OCI-LY7 (cell line): ENCODE measurements around the gene MIOS. TPM values are rescaled to one million over a fixed set of nuclear protein-coding genes. Genes with fewer than 3 reads are reported as not detected.

ENCODE experiments used
- BruUV-seq: library from RNA; stranded (reverse); fragments of 400-500 nt; replicated peaks from 2 replicates; lab custom pipeline; 2021; lab: Mats Ljungman, UMichigan
- CTCF ChIA-PET: fragments of 300-600 bp; sonication (Branson Sonifier 250); formaldehyde crosslinking; loops from one replicate; lab custom pipeline; 2022; ENCODE audit warnings: antibody characterized with exemption; ENCODE audit not compliant: unreplicated experiment; lab: Charles Lee
- POLR2A ChIA-PET: fragments of 300-600 bp; sonication (Branson Sonifier 250); formaldehyde crosslinking; loops from one replicate; lab custom pipeline; 2022; ENCODE audit warnings: antibody characterized with exemption; lab: Charles Lee
- DNase-seq: peaks from one replicate; pipeline ENCODE4 v3.0.0-alpha.2; 2015; ENCODE audit warnings: low spot score
- H2AFZ ChIP-seq: fragments of 200-600 bp; sonication (generic), shearing (Covaris generic); 2 replicates; pipeline ENCODE4 v1.6.1; 2014; ENCODE audit warnings: mild to moderate bottlenecking, antibody characterized with exemption, low read length, moderate library complexity
- H3K27ac ChIP-seq: fragments of 200-600 bp; sonication (generic); 2 replicates; pipeline ENCODE4 v1.5.1; 2014; ENCODE audit warnings: mixed run types, low read depth, mild to moderate bottlenecking, moderate library complexity, low read length, inconsistent platforms; ENCODE audit not compliant: poor library complexity, severe bottlenecking
- H3K36me3 ChIP-seq: fragments of 200-600 bp; sonication (generic); 2 replicates; pipeline ENCODE4 v1.6.1; 2014; ENCODE audit warnings: mild to moderate bottlenecking, antibody characterized with exemption, low read length, moderate library complexity, mixed read lengths; ENCODE audit not compliant: insufficient read depth
- H3K4me1 ChIP-seq: fragments of 200-600 bp; sonication (generic); 2 replicates; pipeline ENCODE4 v1.5.1; 2014; ENCODE audit warnings: mild to moderate bottlenecking, low read length; ENCODE audit not compliant: insufficient read depth, poor library complexity, severe bottlenecking
- H3K4me2 ChIP-seq: fragments of 200-600 bp; sonication (generic); 2 replicates; pipeline ENCODE4 v1.6.1; 2014; ENCODE audit warnings: mild to moderate bottlenecking, low read length
- H3K4me3 ChIP-seq: fragments of 200-600 bp; sonication (generic); 2 replicates; pipeline ENCODE4 v1.5.1; 2014; ENCODE audit warnings: mild to moderate bottlenecking, low read depth, low read length; ENCODE audit not compliant: poor library complexity, severe bottlenecking
- H3K79me2 ChIP-seq: fragments of 200-600 bp; sonication (generic); 2 replicates; pipeline ENCODE4 v1.6.1; 2016; ENCODE audit warnings: low read depth, mild to moderate bottlenecking, low read length, moderate library complexity, mixed read lengths; ENCODE audit not compliant: insufficient read depth
- H3K9me2 ChIP-seq: fragments of 200-600 bp; sonication (generic); 2 replicates; pipeline ENCODE4 v1.6.1; 2016; ENCODE audit warnings: mild to moderate bottlenecking, low read length, mixed read lengths; ENCODE audit not compliant: insufficient read depth
- H3K9me3 ChIP-seq: fragments of 200-600 bp; sonication (generic); 2 replicates; pipeline ENCODE4 v1.6.1; 2014; ENCODE audit warnings: mild to moderate bottlenecking, mixed run types, low read length, mixed read lengths
- H4K20me1 ChIP-seq: fragments of 200-600 bp; sonication (generic); 2 replicates; pipeline ENCODE4 v1.6.1; 2014; ENCODE audit warnings: mild to moderate bottlenecking, antibody characterized with exemption, low read length, moderate library complexity, mixed read lengths; ENCODE audit not compliant: insufficient read depth
- EZH2phosphoT487 ChIP-seq: fragments of 200-600 bp; sonication (generic); IDR thresholded peaks from 2 replicates; pipeline ENCODE4 v1.6.1; 2018; ENCODE audit warnings: low read depth, borderline replicate concordance, mild to moderate bottlenecking, mixed run types, antibody characterized with exemption, low read length, moderate library complexity, mixed read lengths
- intact Hi-C: fragments of 100-400 bp; cut with micrococcal nuclease; formaldehyde crosslinking; loops from one replicate; pipeline ENCODE4 v1.10.0; 2022; ENCODE audit not compliant: unreplicated experiment
- total RNA-seq, 2 experiments: library from RNA; depleted of rRNA in 1 of 2; stranded (reverse); fragments of >200 nt in 1 of 2; shearing (Covaris generic) in 1 of 2; gene quantifications; 2 replicates each; pipeline ENCODE4 v1.2.3, GENCODE V29; 2014 to 2022
- TF ChIP-seq, protein P1 (sequence below): fragments of 200-600 bp; sonication (generic); conservative IDR thresholded peaks from 2 replicates; pipeline ENCODE4 v1.5.1; 2014; ENCODE audit warnings: mild to moderate bottlenecking, antibody characterized with exemption, low read length, moderate library complexity, mixed read lengths

MIOS gene
- total RNA-seq, 2 experiments from 2014 or later = 24.9 to 25.8 TPM

DNA sequence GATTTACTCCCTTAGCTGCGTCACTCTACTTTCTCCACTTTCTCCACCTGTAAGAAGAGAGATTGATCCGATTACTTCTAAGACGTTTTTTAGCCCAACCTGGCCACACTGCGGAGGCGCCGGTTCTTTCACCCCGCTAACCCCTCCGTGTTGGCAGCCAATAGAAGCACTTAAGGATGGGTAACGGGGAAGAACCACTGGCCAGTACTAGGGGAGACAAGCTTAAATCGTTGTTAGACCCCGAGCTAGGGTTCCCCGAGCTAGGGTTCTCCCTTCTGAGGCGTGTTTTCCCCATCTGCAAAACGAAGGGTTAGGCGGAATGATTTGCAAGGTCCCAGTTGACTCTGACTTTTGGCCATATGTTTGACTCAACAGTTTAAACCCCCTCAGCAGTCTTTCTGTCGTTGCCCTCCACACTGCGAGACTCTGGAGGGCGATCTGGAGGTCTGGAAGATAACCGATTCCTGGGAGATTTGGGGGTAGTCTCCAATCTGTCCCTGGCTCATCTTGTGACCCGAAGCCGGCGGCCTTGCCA lies 74.5 kb downstream of the MIOS start:
- POLR2A ChIA-PET = interaction anchor here (0.6 to 2.9 kb wide), 14 partner anchors 10 to 575 kb away, joined by 3 to 17 read pairs (median 4); no protein-coding TSS in a partner anchor
- peak overlapping the region; percentile 93 for H2AFZ ChIP-seq
- H3K79me2 ChIP-seq = peaks cover 45% of the 10 kb centered on the region; the same call in 1 of the 2 replicates
- H3K36me3 ChIP-seq = peaks cover 19% of the 10 kb centered on the region
- TF ChIP-seq, protein P1, sequence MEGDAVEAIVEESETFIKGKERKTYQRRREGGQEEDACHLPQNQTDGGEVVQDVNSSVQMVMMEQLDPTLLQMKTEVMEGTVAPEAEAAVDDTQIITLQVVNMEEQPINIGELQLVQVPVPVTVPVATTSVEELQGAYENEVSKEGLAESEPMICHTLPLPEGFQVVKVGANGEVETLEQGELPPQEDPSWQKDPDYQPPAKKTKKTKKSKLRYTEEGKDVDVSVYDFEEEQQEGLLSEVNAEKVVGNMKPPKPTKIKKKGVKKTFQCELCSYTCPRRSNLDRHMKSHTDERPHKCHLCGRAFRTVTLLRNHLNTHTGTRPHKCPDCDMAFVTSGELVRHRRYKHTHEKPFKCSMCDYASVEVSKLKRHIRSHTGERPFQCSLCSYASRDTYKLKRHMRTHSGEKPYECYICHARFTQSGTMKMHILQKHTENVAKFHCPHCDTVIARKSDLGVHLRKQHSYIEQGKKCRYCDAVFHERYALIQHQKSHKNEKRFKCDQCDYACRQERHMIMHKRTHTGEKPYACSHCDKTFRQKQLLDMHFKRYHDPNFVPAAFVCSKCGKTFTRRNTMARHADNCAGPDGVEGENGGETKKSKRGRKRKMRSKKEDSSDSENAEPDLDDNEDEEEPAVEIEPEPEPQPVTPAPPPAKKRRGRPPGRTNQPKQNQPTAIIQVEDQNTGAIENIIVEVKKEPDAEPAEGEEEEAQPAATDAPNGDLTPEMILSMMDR = 0 out of 2 replicates have a peak, but pooled peaks have one; percentile 20
- no peak for TF ChIP-seq EZH2phosphoT487
- CTCF ChIA-PET = interaction anchor here (1.1 to 1.2 kb wide), 2 partner anchors 12 to 458 kb away, joined by 3 read pairs; no protein-coding TSS in a partner anchor
- peaks cover 3% of the 10 kb centered on the region; the same call in 1 of the 2 replicates for H4K20me1 ChIP-seq
- H3K27ac ChIP-seq = peak overlapping the region; percentile 49
- peak overlapping the region; percentile 92 for H3K4me3 ChIP-seq
- intact Hi-C loops = loop anchor here (2.0 to 10.0 kb wide), 4 partner anchors 328 to 536 kb away; partner anchors contain the start of genes C1GALT1 and GLCCI1
- TSS peak; percentile 79 for BruUV-seq
- peaks cover 28% of the 10 kb centered on the region for H3K4me1 ChIP-seq
- no peak for DNase-seq
- no peaks in the 10 kb centered on the region for H3K9me2 ChIP-seq
- peak overlapping the region; percentile 77 for H3K4me2 ChIP-seq
- H3K9me3 ChIP-seq = no peaks in the 10 kb centered on the region

DNA sequence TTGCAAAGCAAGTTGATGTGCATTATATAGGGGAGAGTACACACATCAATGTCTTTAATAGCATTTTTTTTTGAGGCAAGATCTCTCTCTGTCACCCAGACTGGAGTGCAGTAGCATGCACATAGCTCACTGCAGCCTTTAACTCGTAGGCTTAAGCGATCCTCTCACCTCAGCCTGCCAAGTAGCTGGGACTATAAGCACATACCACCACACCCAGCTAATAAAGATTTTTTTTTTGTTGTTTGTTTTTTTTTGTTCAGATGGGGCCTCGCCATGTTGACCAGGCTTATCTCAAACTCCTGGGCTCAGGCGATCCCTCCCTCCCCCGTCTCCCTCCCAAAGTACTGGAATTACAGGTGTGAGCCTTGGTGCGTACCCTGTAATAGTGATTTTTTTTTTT lies 75.4 kb downstream of the MIOS start:
- Histone ChIP-seq H3K4me3 (peak overlapping the region; percentile 92), H3K4me2 (peak overlapping the region; percentile 77), H3K27ac (no peak overlapping the region), H4K20me1 (peaks cover 3% of the 10 kb centered on the region; the same call in 1 of the 2 replicates), H3K36me3 (peaks cover 11% of the 10 kb centered on the region), H3K9me3 (no peaks in the 10 kb centered on the region), H3K4me1 (peaks cover 28% of the 10 kb centered on the region), H2AFZ (no peak overlapping the region; the same call in 1 of the 2 replicates), H3K79me2 (peaks cover 45% of the 10 kb centered on the region; the same call in 1 of the 2 replicates), H3K9me2 (no peaks in the 10 kb centered on the region)
- no peak for TF ChIP-seq EZH2phosphoT487
- TF ChIP-seq, protein P1 = no peak
- POLR2A ChIA-PET = interaction anchor here (0.6 to 2.9 kb wide), 14 partner anchors 8 to 561 kb away, joined by 3 to 10 read pairs (median 4); no protein-coding TSS in a partner anchor
- no TSS peak for BruUV-seq
- peak; percentile 4 for DNase-seq
- CTCF ChIA-PET = no interaction called here
- intact Hi-C loops = loop anchor here (10.0 kb wide), 1 partner anchor 387 kb away; no protein-coding TSS in a partner anchor
